GM04503 (cell line): ENCODE measurements around the gene CDR2.
"Not testable (repeated sequence)": the region's sequence is repeated elsewhere in the genome, so short reads cannot be mapped to it uniquely, and the experiment has no call there.

Experiments
- DNase-seq: peaks from one replicate; pipeline ENCODE4 v3.0.0-alpha.2; 2012; ENCODE audit warnings: low read depth

Gene CDR2

DNA sequence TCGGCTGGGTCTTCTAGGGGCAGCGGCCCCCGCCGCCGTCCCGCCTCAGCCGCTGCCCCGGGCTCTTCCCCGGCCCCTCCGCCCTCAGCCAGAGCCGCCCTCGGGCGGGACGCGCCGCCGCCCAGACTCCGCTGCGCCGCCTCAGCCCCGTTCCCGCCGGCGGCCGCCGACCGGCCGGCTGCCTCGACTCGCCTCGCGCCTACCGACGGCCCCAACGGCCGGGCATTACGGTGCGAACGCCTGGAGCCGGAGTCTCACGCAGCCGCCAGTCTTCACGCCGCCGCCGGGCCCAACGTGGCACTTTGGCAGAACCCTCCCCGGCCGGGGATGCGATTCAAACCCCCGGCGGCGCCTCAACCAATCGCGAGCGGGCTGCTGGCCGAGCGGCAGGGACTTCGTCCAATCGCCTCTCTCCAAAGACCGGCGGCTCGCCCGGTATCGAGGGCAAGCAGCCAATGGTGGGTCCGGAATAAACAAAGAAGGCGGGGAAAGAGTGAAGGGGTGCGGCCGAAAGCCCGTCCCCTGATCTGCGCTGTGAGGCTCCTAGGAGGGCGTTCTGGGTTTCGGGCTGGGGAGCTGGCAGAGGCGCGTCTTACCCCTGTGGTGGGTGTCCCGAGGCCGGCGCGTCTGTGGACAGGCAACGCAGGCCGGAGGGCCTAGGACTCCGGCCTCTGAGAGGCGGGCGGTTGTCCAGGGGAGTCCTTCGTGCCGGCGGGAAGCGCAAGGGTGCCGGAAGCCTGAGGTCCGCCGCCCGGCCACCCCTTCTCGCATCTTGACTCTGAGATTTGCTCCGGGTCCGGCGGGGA, at the start of gene CDR2:
Gene CDR2, minus strand, starts transcription at position 309 of the 806 bp plus-strand sequence. CDS start 310 bp downstream, outside the sequence.
- DNase-seq, result peak; percentile 78

DNA sequence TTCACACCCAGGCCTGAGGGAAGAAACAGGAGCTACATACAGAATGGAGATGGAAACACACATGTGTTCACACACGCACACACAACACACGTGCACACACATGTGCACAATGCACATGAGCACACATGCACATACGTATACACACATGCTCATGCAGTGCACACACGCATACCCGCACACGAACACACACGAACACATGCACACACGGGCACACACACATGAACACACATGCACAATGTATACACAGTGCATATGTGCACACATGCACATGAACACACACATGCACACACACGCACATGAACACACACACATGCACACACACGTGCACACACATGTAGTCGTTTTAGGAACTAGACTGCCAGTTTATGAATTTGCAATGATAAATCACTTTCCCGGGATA, 49.3 kb upstream of the CDR2 start:
- DNase-seq, result no peak

DNA sequence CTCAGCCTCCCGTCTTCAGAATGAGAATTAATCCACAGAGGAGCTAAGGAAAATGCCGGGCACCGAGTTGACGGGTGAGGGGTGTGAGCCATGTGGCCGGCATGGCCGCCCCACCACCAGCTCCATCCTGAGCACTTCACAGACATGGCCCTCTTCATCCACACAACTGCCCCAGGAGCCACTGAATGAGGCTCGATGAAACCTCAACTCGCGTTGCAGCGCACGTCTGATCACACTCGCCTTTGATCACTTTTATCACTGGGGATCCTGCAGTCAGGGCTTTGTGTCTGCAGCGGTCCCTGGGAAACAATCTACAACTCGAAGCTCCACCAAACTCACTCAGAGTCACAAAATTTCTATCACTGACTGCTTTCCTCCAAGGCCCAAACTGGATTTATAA, 46.7 kb upstream of the CDR2 start:
- no peak for DNase-seq

DNA sequence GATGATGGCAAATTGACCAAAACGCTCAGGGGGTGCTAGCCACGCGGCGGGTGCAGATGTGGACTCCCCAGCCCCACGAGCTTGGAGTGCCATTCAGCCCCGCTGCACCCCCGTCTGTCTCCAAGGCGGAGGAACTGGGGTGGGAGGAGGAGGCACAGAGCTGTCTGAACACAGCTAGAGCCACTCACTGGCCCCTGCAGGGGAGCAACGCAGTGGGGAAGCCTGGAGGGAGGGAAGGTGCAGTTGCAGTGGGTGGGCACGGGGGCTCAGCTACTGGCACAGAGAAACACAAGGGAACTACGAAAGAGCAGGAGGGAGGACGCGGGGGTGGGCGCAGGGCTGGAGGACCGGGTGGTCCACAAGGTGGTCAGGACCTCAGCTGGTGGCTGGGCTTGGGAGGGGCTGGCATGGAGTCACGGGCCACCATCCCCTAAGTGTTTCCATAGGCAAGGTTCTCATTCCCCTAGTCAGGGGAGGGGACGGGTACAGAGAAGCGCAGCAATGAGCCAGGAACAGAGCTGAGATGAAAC, 46.3 kb upstream of the CDR2 start:
- DNase-seq, result no peak

DNA sequence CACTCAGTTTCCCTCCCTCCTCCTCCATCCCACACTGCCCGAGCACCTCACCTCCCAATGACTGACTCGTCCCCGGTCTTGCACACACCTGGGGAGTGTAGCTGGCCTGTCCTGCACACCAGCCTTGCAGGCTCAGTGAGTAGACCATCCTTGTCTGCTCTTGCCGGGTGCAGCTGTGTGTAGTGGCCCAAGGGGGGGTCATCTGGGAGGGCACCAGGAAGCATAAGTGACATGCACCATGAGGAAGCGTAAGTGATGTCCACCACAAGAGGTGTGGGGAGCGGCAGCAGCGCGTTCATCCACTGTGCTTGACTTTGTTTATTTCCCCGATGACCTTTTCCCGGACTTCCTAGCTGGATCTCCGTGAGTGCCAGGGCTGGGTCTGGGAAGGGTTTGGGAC, 45.5 kb upstream of the CDR2 start:
- DNase-seq, result no peak

DNA sequence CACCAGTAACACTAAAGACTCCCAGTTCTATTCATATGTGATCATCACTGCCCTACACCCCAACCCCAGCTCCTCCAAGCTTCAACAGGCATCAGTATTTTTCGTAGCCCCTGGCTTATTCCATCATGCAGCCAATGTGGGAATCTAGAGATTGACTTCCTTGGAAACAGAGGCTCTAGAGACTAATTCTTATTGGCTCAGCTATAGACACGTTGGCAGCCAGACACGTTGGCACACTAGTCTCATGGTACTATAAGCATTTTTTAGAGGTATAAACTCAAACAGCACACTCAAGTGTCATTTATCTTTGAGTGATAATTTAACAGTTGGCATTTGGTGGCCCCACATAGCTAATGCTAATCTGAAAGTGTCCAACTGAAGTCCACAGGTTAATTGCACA, 44.4 kb upstream of the CDR2 start:
- DNase-seq, result no peak

DNA sequence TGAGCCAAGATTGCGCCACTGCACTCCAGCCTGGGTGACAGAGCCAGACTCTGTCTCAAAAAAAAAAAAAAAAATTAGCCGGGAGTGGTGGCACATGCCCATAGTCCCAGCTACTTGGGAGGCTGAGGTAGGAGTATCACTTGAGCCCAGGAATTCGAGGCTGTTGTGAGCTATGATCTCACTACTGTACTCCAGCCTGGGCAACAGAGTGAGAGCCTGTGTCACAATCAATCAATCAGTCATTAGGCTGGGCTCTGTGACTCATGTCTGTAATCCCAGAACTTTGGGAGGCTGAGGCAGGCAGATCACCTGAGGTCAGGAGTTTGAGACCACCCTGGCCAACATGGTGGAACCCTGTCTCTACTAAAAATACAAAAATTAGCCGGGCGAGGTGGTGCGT, 43.4 kb upstream of the CDR2 start:
- DNase-seq, result not testable (repeated sequence)

DNA sequence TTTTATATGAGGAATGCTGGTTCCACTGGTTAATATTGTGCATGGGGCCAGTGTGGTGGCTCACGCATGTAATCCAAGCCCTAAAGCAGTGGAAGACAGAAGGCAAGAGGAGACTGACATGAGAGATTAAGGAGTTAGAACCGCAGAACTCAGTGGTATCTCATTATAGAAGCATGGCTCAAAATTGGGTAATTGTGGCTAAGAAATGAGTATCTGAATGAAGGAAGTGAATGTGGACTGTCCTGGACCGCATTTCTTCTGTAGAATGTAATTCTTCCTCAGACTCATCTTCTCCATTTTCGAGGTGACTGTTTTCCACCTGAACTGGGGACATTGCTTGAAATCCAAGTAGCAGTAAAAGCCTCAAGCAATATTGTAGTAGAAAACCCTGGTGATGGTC, 42.6 kb upstream of the CDR2 start:
- no peak for DNase-seq

DNA sequence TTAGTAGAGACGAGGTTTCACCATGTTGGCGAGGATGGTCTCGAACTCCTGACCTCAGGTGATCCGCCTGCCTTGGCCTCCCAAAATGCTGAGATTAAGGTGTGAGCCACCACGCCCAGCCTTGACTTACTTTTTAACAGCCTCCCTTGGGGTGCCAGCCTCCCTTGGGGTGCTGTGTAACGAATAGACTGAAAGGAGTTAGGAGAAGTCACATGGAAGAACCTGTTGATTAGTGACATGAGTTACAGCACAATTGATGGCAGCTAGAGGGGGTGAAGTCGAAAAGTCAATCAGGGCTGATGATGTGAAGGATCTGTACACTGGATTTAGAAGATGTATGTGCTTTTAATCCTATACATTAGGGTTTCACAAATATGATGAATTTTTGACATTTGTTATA, 39.4 kb upstream of the CDR2 start:
- DNase-seq, result no peak

DNA sequence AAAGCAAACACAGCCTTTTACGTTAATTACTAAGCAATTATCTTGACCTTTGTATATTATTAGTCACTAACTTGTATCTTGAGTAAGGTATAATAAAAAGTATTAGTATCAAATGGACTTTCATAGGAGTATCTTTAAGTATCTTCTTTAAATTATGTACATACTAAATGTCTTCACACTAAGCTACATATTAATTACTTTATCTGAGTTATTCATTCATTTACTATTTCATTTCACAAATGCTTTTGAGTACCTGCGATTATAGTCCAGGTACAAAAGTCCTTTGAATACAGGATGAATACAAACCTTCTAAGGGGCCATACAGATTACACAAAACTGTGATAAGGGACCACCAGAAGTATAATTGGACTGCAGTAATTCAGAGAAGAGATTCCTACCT, 33.1 kb upstream of the CDR2 start:
- no peak for DNase-seq

DNA sequence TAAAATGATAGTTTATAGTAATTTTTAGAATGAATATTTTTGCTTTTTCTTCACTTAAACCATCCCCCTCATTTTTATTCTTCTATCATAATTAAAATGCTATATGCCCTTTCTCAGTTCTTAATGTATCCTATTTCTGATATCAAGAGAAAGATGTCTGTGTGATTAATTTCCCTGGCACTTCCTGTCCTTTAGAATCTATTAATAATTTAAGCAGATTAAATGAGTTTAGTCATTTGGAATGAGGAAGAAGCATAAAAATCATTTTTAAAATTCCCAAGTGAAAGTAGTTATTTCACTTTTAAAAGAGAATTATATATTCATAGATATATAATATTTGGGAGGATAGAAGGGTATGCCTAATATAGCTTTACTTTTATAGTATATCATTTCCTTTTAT, 27.8 kb upstream of the CDR2 start:
- DNase-seq, result no peak

DNA sequence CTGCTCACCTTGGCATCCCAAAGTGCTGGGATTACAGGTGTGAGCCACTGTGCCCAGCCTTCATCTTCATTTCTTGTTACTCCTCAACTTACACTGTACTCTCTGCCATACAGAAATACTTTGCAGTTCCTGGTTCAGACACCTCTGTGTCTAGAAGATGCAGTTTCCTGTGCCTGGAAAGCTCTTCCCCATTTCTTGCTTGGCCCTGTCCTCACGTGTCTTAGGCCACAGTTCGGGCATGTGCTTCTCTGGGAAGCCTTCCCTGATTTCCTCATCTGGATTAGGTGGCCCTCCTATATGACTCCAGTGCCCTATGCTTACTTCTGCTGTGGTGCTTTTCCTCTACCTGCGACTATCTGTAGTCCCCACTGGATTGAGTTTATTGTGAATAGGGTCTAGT, 26.5 kb upstream of the CDR2 start:
- DNase-seq, result no peak

DNA sequence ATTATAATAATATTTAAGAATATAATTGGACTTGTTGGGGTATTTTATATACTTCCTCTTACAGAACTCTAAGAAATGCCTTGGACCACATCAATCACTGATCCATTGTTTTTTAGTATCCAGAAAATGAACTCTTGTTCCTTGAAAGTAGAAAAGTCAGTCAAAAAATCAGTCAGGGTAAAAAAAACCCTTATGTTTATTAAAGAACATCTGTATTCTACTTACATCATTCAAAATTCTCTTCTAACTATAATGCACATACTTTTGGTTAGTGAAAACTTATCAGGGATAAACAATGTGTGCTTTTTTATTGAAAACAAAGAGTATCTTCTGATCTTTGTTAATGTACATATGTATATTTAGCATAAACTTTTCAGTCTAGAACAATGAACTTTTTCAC, 23.5 kb upstream of the CDR2 start:
- DNase-seq, result no peak

DNA sequence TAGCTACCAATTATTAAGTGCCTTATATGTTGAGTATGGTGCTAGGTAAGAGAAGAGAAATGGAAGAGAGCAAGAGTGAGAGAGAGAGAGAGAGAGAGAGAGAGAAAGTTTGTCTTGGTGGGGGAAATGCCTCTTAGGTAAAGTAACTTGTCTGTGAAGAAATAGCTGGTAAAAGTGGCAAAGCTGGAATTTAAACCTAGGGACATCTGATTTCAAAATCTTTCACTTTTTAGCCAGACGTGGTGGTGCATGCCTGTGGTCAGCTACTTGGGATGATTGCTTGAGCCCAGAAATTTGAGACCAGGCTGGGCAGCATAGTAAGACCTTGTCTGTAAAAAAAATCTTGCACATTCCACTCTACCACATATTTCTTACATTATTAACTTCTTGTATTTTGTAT, 23.0 kb upstream of the CDR2 start:
- DNase-seq, result peak; percentile 93

DNA sequence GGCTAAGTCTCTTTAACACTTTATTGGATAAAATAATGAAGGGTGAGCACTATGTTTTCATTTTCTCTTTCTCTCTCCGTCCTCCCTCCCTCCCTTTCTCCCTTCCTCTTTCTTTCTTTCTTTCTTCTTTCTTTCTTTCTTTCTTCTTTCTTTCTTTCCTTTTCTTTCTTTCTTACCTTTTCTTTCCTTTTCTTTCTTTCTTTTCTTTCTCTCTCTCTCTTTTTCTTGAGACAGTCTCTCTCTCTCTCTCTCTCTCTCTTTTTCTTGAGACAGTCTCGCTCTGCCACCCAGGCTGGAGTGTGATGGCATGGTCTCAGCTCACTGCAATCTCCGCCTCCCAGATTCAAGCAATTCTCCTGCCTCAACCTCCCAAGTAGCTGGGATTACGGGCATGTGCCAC, 21.5 kb upstream of the CDR2 start:
- no peak for DNase-seq

DNA sequence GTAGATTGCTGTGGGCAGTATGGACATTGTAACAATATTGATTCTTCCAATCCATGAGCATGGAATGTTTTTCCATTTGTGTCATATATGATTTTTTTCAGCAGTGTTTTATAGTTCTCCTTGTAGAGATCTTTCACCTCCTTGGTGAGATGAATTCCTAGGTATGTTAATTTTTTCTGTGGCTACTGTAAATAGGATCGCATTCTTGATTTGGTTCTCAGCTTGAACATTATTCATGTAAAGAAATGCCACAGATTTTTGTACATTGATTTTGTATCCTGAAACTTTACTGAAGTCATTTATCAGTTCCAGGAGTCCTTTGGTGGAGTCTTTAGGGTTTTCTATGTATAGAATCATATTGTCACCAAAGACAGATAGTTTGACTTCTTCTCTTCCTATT, 19.7 kb upstream of the CDR2 start:
- DNase-seq, result no peak

DNA sequence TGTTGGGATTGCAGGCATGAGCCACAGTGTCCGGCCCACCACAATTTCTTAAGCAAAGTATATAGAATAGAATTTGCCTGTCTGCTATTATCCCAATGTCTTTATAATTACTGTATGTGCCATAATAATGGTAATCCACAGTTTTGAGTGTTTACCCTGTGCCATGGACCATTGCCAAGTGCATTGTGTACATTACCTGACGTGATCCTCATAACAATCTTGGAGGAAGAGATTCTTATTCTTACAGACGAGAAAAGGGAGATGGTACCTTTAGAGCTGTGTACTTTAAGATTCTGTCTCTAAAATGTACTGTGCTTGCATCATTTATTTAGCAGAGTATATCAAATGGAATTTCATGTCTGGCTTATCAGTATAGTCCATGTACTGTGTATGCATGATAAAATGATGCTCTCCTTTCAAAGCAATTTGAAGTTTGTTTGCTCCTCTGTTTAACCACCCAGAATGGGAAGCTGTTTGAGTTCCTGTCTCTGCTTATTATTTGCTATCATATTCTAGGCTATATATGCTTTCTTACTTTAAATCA, 13.8 kb upstream of the CDR2 start:
- DNase-seq, result no peak

DNA sequence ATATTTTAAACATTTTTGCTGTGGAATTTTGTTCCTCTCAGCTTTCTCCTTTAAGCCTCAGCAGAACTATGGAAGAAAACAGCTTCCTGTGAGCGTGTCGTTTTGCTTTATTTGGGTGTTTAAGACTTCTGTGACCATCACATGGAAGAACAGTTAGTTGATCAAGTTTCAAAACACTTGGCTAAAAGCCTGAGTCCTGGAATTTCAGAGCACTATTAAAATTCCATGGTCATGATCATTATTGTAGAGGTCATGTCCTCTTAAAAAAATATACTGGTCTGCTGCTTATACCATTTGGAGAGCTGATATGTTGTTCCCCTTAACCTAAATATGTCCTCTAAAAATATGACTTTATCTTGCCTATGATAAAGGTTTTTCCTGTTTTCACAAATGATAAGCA, 12.6 kb upstream of the CDR2 start:
- DNase-seq, result peak; percentile 94

DNA sequence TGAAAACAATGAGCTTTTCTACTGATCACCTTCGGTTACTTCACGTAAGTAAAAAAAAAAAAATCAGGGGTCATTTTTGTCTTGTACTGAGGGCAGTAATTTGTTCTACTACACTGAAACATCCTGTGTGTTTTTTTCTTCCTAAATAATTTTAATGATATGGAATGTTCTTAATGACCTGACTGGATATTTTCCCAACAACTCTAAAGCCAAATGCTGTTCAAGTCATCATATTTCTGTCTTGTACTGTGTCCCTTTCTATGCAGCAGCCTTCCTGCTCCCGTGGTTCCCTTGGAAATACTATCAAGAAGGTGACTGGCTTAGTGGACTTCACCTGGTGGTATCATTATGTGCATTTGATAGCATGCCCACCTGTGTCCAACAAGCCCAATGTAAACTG, 10.8 kb upstream of the CDR2 start:
- DNase-seq, result no peak

DNA sequence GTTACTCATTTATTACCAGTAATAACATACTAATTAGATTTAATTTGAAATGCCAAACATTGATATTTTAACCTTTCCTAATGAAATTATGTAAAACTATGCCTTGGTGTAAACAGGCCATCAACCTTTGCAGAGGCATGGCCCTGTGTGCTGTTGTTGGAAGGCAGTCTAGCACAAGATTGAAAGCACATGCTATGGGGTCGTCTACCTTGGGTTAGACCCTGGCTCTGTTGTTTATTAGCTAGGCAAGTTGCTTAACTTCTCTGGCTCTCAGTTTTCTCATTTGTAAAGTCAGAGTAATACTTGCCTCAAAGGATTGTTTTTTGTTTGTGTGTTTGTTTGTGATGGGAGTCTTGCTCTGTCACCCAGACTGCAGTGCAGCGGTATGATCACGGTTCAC, 9.4 kb upstream of the CDR2 start:
- no peak for DNase-seq

DNA sequence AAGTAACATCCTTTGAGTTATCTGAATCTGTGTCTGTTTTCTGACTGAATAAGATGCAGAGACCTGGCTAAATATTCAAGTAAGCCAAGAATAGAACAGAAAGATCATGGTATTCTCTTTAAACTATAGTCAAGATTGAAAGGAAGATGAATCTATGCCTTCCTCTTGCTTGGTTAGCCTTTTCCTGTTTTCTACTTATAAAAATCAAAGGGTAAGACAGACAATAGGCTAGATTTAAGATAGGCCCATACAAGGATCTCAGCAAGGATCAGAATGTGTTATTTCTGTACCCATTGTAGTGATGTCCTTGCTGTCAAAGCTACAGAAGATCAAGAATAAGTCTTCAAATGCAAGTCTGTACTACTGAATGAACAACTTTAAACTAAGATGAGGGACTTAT, 7.0 kb upstream of the CDR2 start:
- no peak for DNase-seq

DNA sequence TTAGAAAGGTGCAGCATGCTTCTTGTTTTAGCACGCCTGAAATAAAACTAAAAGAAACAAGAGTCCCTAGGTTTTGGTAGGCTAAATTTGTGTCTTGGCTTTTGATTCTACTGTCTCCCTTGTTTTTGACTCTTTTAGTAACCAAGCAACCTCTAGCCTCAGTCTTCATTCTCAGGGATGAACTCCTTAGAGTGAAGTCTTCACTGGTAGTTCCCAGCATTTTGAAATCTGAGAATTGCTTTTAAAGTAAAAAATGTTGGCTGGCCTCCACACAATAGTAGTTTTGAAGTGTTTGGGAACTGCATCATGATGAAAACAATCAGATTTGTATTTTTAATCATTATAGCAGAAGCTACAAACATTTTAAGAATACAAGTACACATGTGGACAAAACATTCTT, 6.1 kb upstream of the CDR2 start:
- DNase-seq, result peak; percentile 65

DNA sequence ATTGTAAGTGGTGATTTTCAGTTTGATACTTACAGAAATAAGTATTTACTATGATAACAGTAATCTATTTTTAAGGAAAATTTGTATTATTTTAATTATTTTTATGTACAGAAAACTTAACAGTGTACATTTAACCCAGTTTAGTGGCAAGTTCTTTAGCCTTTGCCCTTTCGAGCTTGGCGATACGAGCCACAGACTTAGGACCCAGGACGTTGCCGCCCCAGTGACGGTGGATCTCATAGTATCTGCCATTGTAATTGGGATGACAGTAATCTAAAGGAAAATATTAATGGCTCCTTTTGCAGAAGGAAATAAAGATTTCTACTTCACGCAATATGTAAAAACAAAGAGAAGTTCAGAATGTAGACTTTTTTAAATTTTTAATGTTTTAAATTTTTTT, 5.2 kb upstream of the CDR2 start:
- DNase-seq, result no peak
